Measurements from ENCODE around the gene RCOR1.
"Not testable (repeated sequence)": the region's sequence is repeated elsewhere in the genome, so short reads cannot be mapped to it uniquely, and the experiment has no call there.

Gene RCOR1

DNA sequence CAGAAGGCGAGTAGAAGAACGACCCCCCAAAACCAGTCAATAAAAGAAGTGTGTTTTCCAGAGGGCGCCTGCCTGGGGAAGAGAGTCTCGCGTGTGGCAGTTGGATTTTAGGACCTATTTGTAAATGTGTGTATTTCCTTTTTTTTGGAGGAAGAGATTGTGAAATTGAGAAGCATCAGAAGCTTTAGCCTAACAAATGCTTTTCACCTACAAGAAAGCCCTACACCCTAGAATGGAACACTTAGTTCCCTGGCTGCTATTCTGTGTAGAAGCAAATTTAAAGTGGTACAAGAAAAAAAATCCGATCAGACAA, 1.3 kb downstream of the RCOR1 start:
- no peak for DNase-seq

DNA sequence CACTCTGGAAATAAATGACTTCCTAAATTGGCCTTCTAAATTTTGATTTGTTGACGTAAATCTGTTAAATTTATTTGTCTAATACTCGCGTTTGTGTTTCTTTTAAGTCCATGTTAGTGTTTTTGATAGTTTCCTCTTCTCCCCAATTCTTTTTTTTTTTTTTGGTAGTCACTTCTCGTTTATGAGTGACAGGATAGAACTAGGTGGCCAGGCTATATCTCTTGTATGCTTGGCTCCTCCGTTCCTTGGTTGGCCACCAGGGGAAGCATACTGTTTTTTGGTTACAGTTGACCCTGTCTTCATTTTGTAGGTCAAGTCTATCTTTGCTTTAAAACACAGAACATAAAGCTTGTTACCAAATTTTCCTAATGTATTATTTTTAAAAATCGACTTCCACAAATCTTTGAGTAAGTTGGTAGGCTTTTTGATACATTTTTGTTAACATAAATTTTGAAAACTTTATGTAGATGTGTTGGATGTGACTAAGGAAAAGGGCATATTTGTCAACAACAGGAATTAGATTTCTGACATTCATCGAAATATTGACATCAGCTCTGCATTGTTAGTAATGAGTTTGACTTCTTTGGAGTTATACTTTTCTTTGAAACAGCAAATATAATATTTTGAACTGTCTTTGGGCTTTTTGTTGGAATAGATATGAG, 2.2 kb downstream of the RCOR1 start:
- DNase-seq: peak; percentile 60

DNA sequence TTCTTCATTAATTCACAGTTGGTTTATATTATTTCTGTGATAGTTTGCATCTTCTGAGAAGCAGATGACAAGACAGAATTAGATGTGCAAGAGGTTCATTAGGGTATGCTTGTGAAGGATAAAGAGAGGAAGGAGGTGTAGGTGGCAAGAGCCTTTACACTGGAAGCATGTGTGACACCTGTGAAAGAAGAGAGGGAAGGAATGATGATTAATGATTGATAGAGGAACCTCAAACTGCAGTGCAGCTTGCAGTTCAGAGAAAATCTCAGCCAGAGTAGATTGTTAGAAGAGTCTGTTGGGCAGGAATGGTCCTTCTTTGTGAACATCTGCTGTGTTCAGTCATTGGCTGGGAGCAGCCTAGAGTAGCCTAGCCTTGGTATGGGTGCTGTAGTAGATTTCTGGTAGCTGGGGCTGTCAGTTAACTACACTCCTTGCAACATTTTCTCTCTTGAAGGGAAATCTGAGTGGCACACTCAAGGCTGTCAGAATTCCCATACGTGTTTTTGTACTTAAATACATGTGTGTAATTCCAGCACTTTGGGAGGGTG, 9.0 kb downstream of the RCOR1 start:
- DNase-seq: no peak

DNA sequence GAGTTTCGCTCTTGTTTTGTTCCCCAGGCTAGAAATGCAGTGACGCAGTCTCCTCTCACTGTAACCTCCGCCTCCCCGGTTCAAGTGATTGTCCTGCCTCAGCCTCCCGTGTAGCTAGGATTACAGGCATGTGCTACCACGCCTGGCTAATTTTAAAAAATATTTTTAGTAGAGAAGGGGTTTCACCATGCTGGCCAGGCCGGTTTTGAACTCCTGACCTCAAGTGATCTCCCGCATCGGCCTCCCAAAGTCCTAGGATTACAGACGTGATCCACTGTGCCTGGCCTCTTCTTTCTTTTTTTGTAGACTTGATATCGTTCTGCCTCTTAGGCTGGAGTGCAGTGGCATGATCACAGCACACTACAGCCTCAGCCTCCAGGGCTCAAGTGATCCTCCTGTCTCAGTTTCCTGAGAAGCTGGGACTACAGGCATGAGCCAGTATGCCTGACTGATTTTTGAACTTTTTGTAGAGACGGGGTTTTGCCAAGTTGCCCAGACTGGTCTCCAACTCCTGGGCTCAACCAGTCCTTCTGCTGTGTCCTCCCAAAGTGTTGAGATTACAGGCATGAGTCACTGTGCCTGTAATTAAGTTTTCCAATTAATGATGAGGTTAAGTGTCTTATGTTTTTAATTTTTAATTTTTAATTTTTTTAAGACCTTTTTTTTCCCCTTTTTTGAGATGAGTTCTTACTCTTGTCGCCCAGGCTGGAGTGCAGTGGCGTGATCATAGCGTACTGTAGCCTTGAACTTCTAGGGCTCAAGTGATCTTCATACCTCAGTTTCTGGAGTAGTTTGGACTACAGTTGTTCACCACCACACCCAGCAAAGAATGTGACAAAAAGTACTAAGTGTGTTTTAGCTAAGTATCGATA, 10.2 kb downstream of the RCOR1 start:
- DNase-seq: no peak

DNA sequence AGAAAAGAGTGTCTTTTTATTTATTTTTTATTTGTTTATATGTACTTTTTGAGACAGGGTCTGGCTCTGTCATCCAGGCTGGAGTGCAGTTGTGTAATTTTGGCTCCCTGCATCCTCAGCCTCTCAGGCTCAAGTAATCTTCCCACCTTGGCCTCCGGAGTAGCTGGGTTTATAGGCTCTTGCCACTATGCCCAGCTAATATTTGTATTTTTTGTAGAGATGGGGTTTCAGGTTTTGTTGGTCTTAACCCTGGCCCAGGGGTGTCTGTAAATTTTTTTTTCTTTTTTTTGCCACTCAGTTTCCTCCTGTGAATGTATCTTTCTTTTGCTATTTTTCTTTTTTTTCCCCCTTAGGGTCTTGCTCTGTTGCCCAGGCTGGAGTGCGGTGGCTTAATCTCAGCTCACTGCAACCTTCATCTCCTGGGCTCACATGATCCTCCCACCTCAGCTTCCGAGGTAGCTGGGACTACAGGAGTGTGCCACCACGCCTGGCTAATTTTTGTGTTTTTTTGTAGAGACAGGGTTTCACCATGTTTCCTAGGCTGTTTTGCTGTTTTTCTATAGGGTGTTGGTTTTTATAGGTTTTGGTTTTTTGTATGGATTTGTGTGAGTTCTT, 11.0 kb downstream of the RCOR1 start:
- no peak for DNase-seq

DNA sequence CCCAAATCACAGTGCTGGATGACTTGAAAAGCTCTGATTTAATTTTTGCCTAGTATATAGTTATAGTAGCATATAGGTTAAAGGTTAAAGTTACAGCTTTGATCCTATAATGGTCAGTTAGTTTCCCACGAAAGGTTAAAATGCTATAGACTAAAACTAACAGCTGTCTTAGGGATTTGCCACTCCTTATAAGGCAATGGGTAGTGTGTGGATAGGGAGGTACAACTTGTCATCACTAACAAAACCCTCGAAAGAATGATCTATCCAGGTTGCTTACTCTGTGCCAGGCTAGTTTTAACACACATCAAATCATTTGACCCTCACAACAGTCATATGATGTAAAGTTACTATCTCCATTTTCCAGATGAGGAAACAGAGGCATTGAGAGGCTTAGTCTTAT, 11.7 kb downstream of the RCOR1 start:
- DNase-seq: no peak

DNA sequence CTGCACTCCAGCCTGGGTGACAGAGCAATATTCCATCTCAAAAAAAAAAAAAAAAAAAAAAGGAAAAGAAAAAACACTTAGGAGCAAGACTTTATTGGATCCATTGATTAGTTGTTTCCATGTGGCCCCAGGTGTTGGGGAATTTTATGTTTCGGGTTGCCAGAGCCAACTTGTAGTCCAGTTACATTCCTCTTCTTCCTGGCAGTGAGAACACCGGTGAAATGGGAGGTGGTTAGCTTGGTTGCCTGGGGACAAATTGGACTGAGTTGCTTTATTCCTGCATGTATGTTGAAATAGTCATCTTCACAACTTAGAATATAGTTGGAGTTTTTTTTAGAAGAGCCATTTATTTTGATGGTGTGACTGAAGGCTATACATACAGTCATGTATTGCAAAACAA, 12.6 kb downstream of the RCOR1 start:
- no peak for DNase-seq

DNA sequence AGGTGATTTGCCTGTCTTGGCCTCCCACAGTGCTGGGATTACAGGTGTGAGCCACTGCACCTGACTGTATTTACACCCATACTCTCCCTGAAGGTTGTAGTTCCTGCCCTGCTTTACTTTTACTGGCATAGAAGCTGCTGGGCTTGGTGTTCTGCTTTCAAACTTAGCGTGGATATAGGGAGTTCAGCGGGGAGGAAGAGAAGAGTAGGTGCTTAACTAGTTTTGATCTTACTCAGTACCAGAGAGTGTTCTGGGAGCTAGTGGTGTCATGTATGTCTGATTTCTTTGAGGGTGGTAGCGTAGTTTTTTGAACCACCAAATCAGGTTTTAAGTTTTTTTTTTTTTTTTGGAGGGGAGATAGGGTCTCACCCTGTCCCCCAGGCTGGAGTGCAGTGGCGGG, 13.8 kb downstream of the RCOR1 start:
- no peak for DNase-seq

DNA sequence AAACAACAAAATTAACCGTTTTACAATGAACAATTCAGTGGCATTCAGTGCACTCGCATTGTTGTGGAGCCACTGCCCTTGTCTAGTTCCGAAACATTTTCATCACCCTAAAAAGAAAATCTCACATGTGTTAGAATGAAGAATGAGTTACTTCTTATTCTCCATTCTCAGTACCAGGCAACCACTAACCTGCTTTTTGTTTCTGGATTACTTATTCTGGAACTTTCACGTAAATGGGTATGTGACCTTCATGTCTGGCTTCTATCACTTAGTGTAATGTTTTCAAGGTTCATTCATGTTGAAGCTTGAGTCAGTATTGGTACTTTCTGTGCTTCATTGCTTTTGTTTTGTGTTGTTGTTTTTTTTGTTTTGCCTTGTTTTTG, 15.6 kb downstream of the RCOR1 start:
- DNase-seq: no peak

DNA sequence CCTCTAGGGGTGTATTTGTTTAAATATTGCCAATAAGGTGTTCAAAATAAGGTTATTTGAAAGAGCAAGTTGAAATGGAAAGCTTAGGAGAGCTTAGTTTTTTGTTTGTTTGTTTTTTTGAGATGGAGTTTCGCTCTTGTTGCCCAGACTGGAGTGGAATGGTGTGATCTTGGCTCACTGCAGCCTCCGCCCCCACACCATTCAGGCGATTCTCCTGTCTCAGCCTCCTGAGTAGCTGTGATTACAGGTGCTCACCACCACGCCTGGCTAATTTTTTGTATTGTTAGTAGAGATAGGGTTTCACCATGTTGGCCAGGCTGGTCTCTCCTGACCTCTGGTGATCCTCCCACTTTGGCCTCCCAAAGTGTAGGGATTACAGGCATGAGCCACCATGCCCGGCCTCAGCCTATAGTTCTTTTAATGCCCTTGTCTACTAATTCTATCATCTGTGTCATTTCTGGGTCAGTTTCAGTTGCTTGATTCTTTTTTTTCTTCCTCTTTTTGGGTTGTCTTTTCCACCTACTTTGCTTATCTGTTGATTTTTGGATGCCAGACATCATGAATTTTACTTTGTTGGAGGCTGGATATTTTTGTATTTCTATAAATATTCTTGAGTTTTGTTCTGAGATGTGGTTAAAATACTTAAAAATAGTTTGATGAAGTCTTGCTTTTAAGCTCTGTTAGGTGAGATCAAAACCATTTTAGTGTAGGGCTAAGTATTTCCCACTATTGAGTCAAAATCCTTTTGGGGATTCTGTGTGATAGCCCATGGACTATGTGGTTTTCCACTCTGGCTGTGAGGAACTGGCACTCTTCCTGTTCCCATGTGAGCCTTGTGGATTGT, 18.7 kb downstream of the RCOR1 start:
- no peak for DNase-seq

DNA sequence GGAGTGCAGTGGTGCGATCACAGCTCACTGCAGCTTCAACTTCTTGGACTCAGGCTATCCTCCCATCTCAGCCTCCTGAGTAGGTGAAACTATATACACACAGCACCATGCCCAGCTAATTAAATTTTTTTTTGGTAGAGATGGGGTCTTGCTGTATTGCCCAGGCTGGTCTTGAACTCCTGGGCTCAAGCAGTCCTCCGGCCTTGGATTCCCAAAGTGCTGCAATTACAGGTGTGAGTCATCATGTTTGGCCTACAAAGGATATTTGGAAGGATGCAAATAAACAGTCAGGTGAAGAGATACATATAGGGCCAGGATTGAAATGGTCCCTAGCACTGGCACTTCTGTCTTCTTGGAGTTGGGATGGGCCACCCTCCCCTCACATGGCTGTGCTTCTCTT, 23.9 kb downstream of the RCOR1 start:
- no peak for DNase-seq

DNA sequence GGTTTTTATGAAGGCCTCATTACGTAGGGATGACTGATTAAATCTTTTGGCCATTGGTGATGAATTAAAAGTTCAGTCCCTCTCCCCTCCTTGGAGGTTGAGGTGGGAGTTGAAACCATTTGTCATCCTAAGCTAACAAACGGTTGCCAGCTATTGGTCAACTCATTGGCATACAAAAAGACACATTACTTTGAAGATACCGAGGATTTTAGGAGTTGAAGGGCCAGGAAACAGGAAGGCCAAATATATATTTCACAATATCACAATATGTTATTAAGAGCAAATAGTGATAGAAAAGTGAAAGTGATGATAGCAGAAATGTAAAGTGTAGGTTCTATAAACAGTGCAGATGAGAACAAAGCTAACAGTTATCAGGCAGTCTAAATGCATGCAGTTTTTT, 24.4 kb downstream of the RCOR1 start:
- no peak for DNase-seq

DNA sequence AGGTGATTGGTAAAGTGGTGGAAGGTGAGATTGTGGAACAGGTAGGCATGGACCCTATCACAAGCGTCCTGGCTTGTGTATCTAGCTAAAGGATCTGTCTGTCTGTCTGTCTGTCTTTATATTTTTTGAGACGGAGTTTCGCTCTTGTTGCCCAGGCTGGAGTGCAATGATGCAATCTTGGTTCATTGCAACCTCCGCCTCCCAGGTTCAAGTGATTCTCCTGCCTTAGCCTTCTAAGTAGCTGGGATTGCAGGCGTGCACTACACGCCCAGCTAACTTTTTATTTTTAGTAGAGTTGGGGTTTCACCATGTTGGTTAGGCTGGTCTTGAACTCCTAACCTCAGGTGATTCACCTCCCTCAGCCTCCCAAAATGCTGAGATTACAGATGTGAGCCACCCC, 26.6 kb downstream of the RCOR1 start:
- DNase-seq: not testable (repeated sequence)

DNA sequence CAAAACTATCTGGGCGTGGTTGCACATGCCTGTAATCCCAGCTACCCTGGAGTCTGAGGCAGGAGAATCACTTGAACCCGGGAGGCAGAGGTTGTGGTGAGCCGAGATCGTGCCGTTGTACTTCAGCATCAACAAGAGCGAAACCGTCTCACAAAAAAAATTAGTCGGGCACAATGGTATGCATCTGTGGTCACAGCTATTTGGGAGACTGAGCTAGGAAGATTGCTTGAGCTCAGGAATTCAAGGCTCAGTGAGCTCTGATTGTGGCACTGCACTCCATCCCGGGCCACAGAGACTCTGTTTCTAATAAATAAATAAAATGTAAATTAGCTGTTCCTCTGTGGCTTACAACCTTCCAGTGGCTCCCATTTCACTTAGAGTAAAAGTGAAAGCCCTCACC, 28.0 kb downstream of the RCOR1 start:
- DNase-seq: no peak

DNA sequence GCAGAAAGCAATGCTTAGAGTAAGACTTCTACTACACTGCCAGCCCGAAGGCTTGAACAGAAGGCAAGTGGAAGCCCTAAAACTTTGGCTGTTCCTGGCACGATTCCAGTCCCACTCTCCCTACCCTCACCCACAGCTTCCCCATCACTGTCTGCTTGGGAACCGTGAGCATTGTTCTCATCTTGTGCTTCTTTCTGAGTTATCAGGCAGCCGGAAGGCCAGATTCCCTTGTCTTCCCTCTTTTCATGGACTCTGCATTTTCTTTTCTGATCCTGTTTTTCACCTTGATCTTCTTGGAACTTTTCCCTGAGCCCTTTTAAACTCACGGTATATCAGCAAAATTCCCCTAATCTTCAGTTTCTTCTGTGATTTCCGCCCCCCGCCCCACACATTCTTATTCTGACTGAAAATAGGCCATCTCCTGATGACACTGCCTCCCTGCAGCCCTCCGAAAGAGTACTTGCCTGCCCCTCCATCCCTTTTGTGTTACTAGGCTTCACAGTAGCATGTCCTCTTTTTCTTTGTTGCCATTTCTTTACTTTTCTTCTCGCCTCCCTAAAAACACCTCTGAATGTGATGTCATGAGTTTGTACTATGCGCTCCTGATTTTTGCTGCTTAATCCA, 29.9 kb downstream of the RCOR1 start:
- peak; percentile 5 for DNase-seq

DNA sequence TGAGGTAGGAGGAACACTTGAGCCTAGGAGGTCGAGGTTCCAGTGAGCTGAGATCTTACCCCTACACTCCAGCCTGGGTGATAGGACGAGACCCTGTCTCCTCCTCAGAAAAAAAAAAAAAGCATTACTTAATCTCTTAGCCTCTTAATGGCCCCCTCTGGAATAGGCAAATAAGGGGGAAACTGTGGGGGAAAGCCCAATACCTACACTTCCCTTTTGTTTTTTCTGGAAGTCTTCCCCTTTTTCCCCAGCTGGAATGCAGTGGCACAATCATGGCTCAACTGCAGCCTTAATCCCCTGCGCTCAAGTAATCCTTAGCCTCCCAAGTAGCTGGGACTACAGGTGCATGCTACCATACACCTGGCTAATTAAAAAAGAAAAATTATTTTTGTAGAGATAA, 32.2 kb downstream of the RCOR1 start:
- DNase-seq: no peak

DNA sequence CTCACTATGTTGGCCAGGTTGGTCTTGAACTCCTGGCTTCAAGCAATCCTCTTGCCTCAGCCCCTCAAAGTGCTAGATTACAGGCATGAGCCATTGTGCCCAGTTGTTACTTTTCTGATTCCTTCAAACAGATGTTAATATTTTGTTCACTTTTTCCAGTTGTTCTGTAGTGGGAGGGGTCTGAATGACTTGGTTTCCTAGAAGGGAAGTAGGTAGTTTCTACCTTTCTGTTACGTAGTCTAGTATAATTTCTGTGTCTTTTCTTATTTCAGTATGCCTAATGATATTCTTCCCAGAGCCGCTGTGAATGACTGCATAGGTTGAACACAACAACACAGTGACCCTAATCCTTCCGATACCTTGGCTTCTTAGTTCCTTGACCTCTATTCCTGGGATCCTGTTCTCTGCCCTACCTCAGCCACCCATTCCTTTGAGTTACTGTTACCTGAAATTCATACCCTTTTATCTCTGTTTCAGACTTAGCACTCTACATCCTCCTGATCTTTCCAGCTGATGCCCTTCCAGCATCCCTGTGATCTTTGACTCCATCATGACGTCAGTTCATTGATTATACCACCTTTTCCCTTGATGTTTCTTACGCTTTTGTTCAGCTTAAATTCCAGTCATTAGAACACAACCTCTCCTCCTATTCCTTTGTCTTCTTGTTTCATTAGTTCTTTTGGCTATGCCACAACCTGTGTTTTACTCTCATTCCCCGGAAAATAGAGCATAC, 33.3 kb downstream of the RCOR1 start:
- DNase-seq: no peak

DNA sequence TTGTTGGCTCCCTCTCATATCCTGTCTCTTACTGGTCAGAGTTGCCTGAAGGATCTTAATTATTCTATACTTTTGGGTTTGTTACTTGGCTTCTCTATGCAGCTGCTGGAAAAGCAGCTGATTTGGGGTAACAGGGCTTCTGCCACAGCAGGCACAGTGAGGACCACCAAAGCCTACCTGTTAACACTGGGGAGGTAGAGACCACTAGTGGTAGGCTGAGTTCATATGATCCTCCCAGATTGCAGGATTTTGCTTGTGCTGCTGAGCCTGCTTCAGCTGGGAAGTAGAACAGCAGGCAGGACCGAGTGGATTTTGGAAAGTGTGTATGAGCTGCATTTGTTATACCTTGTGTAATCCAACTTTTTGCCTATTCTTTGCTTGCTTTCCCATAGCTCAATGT, 34.1 kb downstream of the RCOR1 start:
- DNase-seq: no peak

DNA sequence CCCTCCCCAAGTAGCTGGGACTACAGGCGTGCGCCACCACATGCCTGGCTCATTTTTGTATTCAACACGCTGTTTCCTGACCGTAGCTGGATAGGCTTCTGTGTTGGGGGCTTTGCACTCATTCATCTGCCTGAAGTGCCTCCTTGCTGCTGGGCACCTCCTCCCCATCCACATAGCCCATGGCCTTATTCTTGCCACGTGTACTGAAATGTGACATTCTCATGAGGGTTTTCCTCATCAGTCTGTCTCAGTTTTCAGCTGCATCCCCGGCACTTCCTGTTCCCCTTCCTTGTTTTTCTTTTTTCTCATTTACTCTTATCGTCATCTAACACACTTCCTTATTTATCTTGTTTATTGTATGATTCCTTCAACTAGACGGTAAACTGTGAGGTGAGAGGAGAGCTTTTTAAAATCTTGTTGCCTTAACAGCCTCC, 36.6 kb downstream of the RCOR1 start:
- DNase-seq: no peak

DNA sequence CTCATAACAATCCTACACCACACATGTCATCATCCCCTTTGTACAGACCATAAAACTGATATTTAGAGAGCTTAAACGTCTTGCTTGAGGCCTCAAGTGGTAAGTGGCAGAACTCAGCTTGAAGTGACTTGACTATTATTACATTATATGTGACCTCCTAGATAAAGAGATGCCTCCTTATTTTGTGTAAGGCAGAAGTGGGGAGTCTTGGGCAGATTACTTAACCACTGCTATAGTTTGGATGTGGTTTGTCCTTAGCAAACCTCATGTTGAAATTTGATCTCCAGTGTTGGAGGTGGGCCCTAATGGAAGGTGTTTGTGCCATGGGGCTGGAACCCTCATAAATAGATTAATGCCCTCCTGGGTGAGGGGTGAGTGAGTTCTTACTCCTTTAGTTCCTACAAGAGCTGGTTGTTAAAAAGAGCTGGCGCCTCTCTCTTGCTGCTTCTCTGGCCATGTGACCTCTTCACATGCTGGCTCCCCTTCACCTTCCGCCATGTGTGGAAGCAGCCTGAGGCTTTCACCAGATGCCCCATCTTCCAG, 37.4 kb downstream of the RCOR1 start:
- DNase-seq: no peak

DNA sequence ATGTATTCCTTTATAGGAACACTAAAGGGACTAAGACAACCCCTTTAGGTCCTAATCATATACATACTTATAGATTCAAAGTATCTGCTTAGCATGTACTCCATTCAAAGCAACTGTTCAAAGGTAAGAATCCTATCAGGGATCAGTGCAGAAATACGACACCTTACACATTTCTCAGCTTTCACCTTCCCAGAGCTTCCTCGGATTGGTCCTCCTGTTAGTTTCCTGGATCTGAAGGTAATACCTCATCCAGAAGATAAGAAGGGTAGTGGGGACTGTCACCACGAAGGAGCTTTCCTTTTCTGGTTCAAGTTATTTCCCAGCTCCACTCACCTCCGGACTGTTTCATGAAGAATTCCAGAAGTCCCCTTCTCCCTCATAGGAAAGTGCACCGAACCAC, 38.0 kb downstream of the RCOR1 start:
- no peak for DNase-seq

DNA sequence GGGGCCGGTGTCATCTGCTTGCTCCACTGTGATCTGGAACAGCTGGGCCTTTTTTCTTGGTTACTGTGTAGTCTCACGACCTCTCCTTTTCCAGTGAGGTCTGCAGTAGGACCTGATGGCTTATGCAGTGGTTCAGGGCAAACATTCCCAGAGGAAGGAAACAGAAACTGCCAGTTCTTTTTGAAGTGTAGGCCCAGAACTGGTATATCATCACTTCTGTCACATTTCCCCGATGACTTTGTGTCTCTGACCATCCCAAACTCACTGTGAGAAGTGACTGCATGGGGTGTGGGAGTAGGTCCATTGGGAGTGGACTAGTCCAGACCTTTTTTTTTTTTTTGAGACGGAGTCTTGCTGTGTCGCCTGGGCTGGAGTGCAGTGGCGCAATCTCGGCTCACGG, 38.4 kb downstream of the RCOR1 start:
- DNase-seq: no peak

Data from CD4-positive, alpha-beta T cell treated with Interleukin-6 for 4 hours (primary cell).